Measurements from ENCODE around the gene RPP25. TPM values are rescaled to one million over a fixed set of nuclear protein-coding genes. Genes with fewer than 3 reads are reported as not detected.

The RPP25 gene
- total and polyA plus RNA-seq, 2 of the 13 experiments (the other 11 are each of a cell fraction or from before 2014, with no cell fraction given), result 0.05 to 0.11 TPM

DNA sequence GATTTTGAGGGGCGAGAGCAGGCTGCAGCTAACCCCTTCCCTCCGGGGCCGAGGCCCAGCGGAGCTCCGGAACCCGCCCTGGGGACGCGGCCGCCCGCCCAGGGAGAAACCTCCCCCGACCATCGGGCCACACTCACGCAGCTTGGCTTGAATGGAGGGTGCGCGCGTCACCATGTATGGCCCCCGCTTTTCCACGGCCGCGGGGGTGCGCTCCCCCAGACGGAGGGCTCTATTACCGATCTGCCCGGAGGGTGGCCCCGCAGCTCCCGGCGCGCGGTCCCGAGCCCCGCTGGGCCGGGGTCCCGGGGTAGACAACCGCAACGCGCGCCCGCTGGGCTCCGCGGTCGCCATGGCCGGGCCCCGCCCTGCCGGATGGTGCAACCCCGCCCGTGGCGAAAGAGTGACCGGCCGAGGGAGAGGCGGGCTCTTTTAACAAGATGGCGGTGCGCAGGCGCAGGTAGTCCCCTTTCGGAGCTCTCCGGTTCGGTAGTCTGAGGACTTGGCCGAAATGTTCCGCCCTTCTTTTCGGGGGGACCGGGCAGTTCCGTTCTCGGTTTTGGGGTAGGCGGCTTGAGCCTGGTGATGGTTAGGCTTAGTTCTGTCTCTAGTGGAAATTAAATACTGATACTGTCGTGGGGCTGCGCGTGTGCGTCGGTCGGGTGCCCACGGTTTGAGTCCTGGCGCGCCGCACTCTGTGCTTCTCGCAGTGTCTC is 50.0 kb downstream of the RPP25 start, which contains the start of gene FAM219B (continued):
- no peak for TF ChIP-seq ZNF318 (CRISPR knock-in tag; IDR thresholded peaks at IDR 0.05)
- no peak for TF ChIP-seq PREB (CRISPR knock-in tag; IDR thresholded peaks at IDR 0.05)
- no peak for TF ChIP-seq CCAR2 (optimal IDR thresholded peaks at IDR 0.05; ENCODE audit: low read depth, low read length)
- peak; percentile 83 for TF ChIP-seq ZFX (CRISPR knock-in tag; IDR thresholded peaks at IDR 0.05; ENCODE audit: low read depth)
- TF ChIP-seq, protein P1, sequence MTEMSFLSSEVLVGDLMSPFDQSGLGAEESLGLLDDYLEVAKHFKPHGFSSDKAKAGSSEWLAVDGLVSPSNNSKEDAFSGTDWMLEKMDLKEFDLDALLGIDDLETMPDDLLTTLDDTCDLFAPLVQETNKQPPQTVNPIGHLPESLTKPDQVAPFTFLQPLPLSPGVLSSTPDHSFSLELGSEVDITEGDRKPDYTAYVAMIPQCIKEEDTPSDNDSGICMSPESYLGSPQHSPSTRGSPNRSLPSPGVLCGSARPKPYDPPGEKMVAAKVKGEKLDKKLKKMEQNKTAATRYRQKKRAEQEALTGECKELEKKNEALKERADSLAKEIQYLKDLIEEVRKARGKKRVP (CRISPR knock-in tag; IDR thresholded peaks at IDR 0.05), result peak in 1 of 2 experiments; percentile 82; a peak in 2 of 4 replicates
- no peak for TF ChIP-seq IKZF5 (CRISPR knock-in tag; IDR thresholded peaks at IDR 0.05)
- TF ChIP-seq, protein P2, sequence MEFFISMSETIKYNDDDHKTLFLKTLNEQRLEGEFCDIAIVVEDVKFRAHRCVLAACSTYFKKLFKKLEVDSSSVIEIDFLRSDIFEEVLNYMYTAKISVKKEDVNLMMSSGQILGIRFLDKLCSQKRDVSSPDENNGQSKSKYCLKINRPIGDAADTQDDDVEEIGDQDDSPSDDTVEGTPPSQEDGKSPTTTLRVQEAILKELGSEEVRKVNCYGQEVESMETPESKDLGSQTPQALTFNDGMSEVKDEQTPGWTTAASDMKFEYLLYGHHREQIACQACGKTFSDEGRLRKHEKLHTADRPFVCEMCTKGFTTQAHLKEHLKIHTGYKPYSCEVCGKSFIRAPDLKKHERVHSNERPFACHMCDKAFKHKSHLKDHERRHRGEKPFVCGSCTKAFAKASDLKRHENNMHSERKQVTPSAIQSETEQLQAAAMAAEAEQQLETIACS (CRISPR knock-in tag; IDR thresholded peaks at IDR 0.05), result peak; percentile 63
- TF ChIP-seq ARNT2 (CRISPR knock-in tag; IDR thresholded peaks at IDR 0.05; ENCODE audit: low read depth), result peak; percentile 80
- TF ChIP-seq GLMP (CRISPR knock-in tag; IDR thresholded peaks at IDR 0.05; ENCODE audit: borderline replicate concordance), result no peak
- no peak for TF ChIP-seq CAMTA2 (CRISPR knock-in tag; IDR thresholded peaks at IDR 0.05; ENCODE audit: borderline replicate concordance)
- TF ChIP-seq ZSCAN12 (CRISPR knock-in tag; IDR thresholded peaks at IDR 0.05), result no peak
- peak; percentile 56; the same call in 1 of the 2 replicates for TF ChIP-seq GATA4 (IDR thresholded peaks at IDR 0.05; ENCODE audit: borderline replicate concordance, low read depth)

Measured in HepG2 (cell line).